GM19351 (cell line): ENCODE data around the gene DVL1.

Experiments used
- ATAC-seq: cut with Tn5 transposase; IDR thresholded peaks from one replicate; pipeline ENCODE4 v1.9.1; 2021; ENCODE audit warnings: mild to moderate bottlenecking, moderate library complexity; ENCODE audit not compliant: unreplicated experiment

DVL1 gene

DNA sequence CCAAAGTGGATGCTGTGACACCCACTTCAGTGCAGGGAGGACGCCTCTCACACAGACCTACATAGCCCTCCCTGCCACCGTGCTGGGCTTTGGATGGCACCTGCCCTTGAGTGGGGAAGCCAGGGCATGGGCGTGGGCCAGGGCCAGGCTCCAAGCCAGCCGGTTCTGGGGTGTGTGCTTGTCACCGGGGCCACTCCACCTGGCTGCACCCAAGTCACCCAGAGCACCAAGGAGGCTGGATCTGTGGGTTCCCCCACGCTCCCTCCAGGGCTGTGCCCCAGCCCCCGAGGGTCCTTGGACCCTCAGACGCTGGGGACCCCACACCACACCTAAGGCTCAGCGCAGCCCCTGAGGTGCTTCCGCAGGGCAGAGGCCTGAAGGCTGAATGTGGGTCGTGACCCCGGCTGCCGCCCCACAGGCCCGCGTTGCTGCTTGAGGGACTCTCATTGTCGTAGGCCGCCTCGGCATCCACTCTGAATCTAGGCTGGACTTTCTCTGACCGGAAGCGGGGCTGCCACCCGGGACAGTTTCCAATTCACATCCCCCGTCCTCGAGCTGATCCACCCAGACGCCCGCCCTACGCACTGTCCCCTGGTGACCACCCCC is 7.7 kb upstream of the DVL1 start:
- no peak for ATAC-seq

DNA sequence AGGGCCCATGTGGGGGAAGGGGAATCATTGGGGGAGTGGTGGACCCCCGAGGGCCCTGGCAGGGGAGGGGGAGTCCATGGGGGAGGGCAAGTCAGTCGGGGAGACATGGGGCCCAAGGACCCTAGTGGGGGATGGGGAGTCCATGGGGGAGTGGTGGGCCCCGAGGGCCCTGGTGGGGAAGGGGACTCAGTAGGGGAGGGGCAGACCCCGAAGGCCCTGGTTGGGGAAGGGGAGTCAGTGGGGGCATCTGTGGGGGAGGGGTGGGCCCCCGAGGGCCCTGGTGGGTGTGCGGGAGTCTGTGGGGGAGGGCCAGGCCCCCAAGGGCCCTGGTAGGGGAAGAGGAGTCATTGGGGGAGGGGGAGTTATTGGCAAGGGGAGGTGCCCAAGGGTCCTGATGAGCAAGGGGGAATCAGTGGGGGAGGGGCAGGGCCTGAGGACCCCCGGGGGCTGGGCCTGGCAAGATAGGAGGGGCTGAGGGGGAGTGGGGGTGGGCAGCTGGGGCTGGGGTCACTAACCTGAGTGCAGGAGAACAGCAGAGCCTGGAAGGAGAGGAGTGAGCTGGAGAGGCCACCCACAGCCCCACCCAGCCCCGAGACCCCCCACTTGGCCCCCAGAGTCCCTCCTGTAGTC is 7.1 kb upstream of the DVL1 start:
- no peak for ATAC-seq

DNA sequence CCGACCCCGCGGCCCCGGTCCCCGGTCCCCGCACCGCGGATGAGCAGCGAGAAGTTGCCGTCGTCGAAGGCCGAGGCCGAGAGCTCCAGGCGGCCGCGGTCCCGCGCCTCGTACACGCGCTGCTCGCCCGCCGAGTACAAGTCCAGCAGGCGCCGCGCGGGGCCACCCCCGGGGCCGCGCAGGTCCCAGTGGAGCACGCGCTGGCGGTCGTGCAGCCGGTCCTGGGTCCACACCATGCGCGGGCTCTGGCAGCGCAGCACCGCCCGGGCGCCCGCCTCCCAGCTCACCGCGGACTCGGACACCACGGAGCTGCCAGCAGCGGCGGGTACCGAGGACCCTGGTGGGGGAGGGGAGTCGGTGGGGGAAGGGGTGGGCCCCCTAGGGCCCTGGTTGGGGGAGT is 6.2 kb upstream of the DVL1 start:
- no peak for ATAC-seq

DNA sequence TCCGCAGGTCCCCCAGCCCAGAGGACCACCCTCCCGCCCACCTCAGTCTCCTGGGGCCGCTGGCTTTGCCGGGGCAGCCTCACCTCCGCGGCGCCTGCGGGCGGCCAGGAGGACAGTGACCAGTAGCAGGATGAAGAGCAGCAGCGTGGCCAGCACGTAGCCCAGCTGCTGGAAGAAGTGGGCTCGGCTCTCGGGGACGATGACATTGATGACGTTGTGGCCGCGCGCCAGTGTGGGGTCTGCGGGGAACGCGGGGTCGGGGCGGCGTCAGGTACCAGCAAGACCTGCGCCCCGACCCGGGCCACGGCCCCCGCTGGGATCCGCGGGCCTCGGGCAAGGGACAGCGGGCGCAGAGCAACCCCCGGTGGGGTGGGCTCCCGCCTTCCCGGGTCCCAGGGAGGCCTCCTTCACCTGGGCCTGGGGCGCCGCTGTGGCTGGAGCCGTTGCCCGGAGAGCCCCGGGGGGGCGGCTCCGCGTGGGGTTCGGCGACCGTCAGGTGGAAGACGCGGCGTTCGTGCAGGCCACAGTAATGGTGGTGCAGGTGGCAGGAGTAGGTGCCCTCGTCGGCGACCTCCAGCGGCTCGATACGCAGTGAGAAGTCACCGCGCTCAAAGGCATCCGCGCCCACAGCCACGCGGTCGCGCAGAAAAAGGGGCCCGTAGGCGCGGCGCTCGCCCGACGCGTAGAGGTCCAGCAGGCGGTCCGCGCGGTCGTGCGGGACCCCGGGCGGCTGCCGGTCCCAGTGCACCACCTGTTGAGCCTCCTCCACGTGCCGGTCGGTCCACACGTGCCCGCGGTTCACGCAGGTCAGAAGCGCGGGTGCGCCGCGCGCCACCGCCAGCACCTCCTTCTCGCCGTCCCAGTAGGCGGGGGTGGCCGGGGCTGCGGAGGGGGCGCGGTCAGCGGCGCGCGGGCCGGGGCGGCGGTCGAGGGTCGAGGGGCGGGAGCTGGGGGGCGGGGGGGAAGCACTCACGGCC is 5.3 kb upstream of the DVL1 start:
- no peak for ATAC-seq

DNA sequence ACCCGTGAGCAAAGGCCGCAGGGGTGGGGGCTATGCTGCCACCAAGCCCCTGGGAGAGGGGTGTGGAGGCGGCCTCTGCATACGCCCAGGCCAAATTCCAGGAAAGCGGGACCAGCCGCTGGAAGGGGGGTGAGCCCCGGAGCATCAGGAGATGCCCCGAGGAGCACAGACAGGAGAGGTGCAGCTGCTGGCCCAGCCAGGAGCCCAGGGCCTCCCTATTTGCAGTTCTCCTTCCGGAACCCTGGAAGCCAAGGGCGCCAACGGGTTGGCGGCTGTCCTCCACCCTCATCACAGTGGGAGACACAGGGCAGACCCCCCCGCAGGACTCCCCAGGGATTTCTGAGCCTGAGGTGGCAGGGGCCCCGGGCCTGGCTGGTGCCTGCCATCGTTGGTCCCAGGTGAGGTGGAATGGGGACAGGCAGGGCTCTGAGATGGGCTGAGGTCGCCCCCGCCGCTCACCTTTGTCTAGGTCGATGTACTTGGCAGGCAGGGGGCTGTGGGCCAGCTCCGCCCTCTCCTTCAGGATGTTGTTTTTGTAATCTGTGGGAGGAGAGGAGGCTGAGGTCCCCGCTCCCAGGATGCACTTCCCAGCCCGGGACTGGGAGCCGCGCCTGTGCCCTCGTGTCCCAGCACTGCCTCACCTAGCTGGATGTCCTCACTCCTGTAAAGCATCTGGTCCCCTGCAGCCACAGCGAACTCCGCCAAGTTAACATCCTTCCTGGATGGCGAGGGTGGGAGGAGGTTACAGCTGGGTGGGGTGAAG is 4.4 kb upstream of the DVL1 start:
- no peak for ATAC-seq

DNA sequence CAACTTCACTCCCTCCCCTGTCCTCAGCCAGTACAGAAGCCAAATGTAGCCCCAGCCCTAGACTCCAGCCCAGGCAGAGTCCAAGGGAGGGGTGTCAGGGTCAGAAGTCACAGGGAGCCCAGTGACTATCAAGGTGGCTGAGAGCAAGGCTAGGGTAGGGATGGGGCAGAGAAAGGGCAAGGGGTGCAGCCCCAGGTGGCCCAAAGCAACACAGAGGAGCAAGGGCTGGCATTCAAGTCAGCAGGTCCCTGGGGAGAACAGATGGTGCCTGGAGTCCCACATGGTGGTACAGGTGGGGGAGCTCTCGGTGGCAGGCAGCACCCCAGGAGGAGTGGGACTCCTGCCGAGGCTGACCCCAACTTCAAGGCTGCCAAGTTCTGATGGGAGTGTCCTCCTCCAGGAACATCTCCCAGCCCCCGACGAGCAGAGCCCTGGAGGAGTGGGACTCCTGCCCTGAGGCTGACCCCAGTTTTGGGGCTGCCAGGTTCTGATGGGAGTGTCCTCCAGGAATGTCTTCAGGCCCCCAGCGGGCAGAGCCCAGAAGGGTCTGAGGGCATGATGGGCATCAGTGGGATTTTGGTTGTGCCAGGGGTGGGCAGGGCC is 3.7 kb upstream of the DVL1 start:
- ATAC-seq: no peak

DNA sequence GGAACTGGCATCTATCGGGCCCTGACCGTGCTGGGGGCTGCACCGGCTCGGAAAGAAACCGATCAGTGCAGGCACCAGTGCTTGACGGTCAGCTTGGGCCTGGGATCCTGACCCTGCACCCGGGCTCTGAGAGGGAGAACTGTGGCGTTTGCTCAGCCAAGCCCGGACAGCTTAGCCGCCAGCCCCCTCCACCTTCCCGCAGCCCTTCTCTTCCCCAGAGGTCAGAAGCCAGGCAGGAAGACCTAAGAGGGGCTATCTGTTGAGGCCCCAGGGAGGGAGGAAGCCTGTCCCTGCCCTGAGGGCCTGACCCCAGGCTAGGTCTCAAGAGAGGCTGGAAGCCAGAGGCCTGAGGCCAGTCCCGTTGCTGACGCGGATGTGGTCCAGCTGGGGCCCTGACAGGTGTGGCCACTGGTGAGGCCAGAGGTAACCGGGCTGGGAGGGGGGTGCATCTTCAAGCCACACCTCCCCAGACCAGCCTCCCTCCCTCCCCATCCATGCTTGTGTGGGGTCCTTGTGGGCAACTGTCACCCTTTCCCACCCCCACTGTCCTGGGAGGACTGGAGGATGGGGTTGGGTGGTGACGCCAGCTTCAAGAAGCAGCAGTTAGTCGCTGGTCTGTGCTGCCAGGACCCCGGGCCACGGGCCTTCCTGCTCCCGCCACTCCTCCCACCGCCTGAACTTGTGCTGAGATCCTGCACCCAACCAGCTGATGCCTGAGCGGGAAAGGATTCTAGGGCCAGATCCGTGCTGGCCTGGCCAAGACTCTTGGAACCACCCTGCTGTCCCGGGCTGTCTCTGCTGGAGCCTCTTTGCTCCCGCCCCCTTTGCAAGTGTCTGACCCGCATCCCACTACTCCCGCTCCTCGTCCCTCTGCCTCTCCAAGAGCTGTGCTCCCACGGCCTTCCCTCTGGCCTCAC is 2.6 kb upstream of the DVL1 start:
- ATAC-seq: no peak

DNA sequence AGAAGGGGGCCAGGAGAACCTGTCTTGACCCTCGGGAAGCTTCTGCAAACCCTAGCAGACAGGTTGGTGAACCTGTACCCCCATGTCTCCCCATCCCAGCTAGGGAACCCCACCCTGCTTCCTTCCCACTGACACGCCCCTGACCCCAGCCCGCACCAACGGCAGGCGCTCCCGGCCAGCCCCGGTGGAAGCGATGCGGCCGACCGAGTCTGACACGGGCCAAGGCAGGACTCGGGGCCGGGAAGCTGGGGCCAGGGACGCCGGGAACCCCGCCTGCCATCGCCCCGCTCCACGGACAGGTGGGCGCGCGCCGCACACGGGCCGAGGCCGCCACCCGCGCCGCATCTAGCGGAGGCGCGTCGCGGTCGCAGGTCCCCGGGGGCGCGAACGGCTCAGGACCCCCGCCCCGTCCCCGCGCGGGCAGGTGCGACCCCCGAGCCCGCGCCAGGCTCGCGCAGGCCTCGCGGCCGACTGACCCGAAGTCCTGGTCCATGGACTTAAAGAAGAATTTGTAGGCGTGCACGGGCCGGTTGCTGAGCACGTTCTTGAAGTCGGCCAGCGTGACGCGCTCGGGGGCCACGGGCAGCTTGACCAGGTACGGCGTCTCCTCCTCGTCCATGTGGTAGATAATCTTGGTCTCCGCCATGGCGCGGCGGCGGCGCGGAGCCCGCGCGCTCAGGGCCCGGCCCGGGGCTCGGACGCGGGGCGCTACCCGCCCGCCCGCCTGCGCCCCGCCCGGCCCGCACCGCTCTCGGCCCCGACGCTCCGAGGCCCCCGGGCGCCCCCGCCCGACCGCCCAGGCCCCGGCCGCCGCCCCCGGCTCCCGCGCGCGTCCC is 580 bp downstream of the DVL1 start:
- peak; percentile 24 for ATAC-seq

DNA sequence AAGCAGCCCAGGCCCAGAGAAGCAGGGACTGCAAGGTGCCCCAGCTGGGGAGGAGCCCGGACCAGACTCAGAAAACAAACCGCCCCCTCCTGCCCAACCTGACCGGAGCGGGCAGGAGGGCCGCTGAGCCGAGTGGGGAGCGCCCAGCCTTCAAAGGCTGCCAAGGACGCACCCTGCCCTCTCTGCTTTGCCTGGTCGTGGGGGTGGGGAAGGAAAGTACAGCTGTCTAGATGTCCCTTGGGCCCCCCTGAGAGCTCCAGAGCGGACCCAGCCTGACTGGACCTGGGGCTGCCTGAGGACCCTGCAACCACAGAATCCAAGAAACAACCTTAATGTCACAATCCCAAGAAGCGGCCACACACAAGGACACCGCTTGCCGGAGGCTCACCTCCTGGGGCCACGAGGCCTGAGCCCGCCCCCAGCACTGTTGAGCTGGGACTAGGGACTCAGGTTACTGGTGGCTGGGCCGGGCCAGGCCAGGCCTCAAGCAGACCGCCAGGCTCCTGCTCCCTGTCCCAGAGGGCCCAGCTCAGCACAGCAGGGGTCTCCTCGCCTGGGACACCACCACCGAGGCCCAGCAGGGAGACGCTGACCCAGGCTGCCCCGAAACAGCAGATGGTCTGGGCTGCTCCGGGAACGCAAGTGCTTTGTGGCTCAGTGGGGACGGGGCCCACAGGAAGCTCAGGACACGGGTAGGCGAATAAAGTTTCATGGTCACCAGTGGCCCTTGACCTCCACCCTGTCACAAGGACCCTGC is 1.4 kb downstream of the DVL1 start:
- ATAC-seq: no peak

DNA sequence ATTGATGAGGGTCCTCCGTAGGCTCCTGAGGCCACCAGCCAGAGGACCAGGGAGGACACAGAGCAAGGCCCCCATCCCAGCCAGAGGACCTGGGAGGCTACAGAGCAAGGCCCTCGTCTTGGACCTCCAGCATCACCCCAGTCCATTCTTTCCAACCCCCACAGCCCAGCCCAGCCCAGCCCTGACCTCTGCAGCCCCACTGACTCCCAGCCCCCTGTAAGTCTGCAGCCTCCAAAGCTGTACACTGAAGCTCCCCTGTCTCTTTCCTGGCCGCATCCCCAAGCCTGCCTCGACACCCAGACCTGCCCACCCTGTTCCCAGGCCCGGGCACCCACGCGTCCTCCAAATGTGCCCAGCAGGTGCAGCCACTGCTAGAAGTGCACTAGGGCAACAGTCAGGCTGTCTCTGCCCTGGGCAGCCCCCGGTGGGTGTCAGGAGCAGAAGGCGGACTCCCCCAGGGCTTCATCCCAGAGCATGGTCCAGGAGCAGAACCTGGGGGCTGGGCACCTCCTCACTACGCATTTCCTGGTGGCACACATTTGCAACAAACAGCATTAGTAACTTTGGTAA is 2.1 kb downstream of the DVL1 start:
- ATAC-seq: no peak

DNA sequence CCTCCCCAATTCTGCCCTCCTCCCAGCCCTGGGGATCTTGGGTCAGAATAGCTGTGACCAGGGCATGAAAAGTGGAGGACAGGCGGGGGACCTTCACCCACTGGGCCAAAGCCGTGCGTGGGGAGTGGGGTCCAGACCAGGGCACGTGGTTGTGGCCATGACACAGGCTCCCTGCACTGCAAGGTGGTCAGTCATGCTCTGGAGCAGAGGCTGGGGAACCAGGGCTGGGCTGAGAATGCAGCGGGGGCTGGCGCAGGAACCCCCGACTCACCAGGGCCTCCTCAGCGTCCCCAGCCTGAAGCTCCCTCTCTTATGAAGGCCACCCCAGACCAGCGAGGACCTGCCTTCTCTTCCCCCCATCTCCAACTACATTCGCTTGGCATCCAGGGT is 2.7 kb downstream of the DVL1 start:
- no peak for ATAC-seq

DNA sequence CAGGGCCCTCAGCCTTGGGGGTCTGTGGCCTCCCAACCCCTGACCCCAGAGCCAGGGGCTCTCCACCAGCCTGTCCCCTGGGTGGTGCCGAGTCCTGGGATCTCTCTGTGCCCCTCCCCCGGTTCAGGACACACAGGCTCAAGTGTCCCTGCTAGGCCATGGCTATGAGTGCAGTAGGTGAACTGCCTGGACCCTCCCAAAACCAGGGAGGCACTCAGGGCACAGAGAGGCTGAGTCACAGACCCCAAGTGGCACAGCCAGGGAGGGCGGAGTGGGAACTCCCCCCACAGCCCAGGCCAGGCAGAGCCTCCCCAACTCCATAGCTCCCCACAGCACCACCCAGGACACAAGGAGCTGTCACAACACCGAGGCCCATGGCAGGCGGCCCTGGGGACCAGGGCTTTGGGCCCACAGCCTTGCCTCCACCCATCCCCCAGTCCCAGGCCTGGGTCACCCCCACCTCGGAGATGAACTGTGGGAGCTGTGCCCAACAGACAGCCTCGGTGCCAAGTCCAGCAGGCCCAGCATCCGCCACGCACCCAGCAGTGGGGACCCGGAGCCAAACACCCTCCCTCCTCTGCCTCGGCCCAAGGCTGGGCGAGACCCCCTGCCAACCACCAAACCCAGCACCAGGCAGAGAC is 3.2 kb downstream of the DVL1 start:
- no peak for ATAC-seq

DNA sequence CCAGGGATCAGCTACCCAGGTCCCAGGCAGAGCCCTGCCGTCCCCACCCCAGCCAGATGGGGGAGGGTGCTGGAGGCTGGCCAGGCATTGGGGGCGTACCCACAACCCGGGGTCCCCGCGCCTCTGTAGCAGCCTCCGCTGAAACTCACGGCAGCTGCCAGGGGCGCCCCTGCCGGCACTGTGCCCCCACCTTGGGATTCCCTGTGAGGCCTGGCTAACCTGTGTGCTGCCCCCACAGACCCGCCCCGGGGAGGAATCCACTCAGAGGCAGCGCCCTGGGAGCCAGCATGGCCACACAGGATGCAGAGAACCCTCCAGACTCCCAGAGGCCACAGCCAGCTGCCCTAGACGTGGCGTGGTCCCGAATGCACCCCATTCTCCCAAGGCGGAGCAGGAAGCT is 3.8 kb downstream of the DVL1 start:
- no peak for ATAC-seq

DNA sequence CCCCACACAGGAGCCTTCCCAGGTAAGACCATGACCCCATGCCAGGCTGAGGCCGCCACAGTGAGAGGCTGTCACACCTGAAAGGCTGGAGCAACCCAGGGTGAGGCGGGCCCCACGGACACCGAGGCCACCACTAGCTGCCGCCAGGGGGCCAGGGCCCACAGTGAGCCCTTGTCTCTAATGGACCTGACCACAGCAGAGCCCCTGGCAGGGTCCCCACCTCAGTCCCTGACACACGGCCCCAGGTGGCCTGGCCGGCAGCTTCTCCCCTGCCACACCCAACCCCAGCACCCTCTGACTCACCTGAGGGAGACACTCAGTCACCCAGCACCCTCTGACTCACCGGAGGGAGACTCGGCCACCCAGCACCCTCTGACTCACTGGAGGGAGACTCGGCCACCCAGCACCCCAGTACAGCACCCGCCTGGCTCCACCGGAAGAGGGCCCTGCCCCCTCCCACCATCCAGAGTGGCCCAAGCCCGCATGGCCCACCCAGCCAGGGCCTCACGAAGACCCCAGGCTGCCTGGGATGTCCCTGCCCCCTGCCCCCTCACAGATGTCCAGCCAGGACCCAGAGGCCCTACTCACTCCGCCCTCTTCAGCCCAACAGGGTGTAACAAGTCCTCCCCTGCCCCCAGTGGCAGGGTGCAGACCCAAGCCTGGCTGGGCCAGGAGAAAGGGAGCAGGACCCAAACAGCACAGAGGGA is 4.4 kb downstream of the DVL1 start:
- no peak for ATAC-seq

DNA sequence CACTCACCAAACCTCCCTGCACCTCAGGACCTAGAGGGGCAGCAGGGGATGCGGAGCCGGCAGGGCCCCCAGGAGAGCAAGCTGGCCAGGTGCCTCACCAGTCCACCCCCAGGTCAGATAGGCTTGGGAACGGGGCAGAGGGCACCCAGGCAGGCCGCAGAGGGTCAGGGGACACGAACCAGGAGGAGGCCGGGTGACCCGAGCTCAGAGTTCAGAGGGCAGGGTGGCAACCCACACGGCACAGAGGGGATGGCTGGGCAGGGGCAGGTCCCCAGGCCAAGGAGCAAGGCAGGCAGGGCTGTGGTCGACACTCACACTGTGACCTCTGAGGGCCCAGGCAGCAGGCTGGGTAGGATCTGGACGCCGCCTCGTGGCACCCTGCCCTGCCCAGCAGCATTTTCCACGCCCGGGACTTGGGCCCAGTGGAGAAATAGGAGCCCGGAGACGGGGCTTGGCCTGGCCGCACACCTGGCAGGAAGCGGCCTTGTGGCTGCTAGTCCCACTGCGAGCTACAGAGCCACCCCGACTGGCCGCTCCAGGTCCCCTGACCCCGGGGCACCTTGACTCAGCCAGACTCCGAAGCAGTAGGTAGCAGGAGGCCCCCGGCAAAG is 5.3 kb downstream of the DVL1 start:
- no peak for ATAC-seq

DNA sequence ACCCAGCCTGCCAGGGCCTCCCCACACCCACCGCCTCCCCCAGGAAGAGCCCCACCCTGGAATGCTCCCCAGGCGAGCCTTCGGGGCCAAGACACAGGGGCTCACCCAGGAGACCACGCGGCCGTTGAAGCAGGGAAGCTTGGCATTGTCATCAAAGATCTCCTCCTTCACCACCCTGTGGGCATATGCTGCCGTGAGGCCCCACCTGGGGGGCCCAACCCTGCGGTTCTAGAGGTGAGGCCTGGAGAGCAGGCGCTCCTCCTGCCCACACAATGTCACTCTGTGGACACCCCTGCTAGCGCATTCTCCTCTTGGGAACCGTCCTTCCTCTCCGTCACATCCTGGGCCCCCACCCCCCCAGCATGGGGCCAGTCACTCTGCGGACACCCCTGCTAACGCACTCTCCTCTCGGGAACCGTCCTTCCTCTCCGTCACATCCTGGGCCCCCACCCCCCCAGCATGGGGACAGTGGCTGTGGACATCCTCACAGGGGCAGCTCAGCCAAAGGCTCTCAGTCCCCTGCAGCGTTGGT is 6.6 kb downstream of the DVL1 start:
- ATAC-seq: no peak
